GM19099 (cell line): ENCODE measurements around the gene ARL8A.

ENCODE experiments used
- POLR2A ChIP-seq: IDR thresholded peaks from 3 replicates; pipeline ENCODE4 v1.6.1; 2011; ENCODE audit warnings: low read depth; ENCODE audit not compliant: insufficient read length; ENCODE audit errors: extremely low read depth

Gene ARL8A

GRCh38 chr1:202131956-202132821 is 12.3 kb downstream of the ARL8A start:
- TF ChIP-seq POLR2A: no peak

GRCh38 chr1:202130816-202131522 is 13.6 kb downstream of the ARL8A start:
- TF ChIP-seq POLR2A: no peak

- no peak for TF ChIP-seq POLR2A
These were observed 14.2 kb downstream of the ARL8A start for GRCh38 chr1:202130297-202130721.

DNA sequence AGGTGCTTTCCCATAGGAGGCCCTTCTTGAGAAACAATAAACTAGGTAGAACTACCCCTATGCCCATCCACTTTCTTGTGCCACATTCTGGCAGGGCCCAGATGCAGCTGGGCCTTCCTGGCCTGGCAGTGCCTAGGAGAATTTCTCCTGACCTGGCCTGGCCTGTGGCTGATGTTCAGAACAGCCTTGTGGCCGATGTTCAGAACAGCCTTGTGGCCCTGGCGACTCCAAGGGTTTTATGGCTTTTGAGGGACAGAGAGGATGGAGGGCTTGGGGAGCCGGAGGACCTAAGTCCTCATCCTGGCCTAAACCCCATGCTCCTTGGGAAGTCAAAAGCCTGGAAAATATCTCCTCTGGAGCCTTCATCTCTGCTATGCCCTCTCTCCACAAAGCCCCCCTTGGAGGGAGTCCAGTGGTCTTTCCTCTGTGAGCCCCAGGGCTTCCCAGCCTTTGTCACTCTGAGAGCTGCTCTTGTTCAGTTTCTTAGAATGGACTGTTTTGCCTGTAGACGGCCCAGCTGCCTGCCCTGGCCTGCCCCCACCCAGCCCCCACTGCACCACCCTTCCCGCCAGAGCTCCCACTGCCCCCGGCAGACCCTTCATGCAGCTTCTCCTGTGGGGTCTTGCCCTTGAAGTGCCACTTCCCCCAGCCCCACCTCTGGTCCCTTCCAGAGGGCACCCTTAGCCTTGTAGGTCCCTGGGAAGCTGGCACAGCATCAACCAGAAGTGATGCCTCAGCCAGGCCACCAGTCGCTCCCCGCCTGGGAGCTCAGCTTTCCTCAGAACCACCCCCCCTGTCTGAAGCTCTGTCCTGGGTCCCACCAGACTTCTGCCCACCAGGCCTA is 14.9 kb downstream of the ARL8A start:
- no peak for TF ChIP-seq POLR2A

- no peak for TF ChIP-seq POLR2A
These were observed 16.5 kb downstream of the ARL8A start for GRCh38 chr1:202127836-202128622.

DNA sequence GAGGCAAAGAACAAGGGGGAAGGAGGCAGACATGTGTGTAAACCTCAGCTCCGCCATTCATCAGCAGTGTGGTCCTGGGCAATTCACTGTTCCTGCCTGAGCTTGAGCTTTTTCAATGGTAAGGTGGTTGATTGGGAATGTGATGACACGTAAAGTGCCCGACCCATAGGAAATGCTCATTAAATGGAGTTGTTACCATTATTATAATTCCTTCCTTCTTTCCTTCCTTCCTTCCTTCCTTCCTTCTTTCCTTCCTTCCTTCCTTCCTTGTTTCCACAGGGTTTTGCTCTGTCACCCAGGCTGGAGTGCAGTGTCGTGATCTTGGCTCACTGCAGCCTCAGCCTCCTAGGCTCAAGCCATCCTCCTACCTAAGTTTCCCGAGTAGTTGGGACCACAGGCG is 17.5 kb downstream of the ARL8A start:
- no peak for TF ChIP-seq POLR2A

GRCh38 chr1:202126426-202126825 is 18.1 kb downstream of the ARL8A start:
- no peak for TF ChIP-seq POLR2A

- TF ChIP-seq POLR2A: no peak
These were observed 18.9 kb downstream of the ARL8A start for GRCh38 chr1:202125611-202126010.

- no peak for TF ChIP-seq POLR2A
These were observed 20.4 kb downstream of the ARL8A start for GRCh38 chr1:202124142-202124541.

- TF ChIP-seq POLR2A: no peak
These were observed 21.2 kb downstream of the ARL8A start for GRCh38 chr1:202123336-202123813.

DNA sequence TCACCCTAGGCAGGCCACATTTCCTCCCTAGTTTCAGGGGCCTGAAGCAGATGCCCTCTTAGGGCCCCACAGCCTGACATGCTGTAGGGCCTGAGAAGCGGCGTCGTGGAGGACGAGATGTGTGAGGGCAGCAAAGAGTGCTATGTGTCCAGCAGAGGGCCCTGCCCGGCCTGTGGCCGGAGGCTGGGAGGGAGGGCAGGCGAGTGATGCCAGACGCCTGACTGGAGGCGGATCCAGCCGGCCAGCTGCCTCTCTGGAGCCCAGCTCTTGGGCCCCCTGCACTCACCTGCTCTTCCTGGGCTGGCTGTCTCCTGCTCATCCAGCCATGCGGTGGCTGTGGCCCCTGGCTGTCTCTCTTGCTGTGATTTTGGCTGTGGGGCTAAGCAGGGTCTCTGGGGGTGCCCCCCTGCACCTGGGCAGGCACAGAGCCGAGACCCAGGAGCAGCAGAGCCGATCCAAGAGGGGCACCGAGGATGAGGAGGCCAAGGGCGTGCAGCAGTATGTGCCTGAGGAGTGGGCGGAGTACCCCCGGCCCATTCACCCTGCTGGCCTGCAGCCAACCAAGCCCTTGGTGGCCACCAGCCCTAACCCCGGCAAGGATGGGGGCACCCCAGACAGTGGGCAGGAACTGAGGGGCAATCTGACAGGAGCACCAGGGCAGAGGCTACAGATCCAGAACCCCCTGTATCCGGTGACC is 21.8 kb downstream of the ARL8A start, which contains the start of gene GPR37L1:
TSS of gene GPR37L1 (plus strand) at position 279 of the 697 bp plus-strand sequence. CDS start at position 326, 47 bp downstream.
- TF ChIP-seq POLR2A: no peak

DNA sequence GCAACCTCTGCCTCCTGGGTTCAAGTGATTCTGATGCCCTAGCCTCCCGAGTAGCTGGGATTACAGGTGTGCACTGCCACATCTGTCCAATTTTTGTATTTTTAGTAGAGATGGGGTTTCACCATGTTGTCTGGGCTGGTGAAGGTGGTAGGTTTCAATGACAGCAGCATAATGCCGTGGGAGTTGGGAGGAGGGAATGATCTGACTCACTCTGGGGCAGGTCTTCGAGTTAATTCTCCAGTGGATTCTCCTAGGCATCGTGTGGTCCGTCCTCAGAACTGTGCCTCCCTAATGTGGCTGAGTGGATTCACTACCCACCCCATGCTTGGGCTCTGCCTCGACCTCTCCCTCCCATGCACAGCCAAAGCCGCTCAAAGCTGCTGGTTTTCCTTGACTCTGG is 23.5 kb downstream of the ARL8A start:
- no peak for TF ChIP-seq POLR2A

GRCh38 chr1:202117898-202118371 is 26.6 kb downstream of the ARL8A start:
- no peak for TF ChIP-seq POLR2A

GRCh38 chr1:202116287-202116686 is 28.2 kb downstream of the ARL8A start:
- no peak for TF ChIP-seq POLR2A

DNA sequence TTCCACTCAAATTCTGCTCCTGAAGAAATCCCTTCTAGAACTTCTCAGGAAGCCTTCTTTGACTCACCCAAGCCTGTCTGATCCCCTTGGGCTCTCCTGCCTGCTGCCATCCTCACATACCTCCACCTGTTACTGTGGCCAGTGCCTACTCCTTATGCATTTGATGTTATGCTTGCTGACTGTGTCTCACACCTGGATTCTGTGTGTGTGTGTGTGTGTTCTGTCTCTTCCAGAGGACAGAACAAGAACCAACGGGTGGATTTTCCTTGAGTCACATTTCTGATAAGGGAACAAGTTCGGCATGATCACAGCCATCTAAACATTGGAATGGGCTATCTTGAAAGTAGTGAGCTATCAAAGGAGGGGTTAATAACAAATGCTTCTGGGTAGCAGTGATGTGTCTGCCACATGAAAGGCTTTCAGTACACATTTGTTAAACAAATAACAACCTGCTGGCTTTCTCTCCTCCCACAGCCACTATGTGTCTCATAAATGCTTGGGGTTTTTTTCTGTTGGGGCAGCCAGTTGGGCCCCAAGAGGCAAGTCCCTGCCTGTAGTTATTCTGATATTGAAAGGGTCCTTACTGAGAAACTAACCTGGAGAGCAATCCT is 30.7 kb downstream of the ARL8A start:
- no peak for TF ChIP-seq POLR2A
